HL-60 (cell line): ENCODE data around the gene ARL4D.

Experiments
- DNase-seq, 2 experiments: peaks; one replicate each; pipeline ENCODE4 v3.0.0-alpha.2; 2010 to 2020; ENCODE audit warnings: low read depth in 1 of 2, low spot score in 1 of 2
- H3K27ac ChIP-seq: fragments of 250-450 bp; sonication (Bioruptor Pico); replicated peaks from 2 replicates; pipeline ENCODE4 v1.5.1; 2020; ENCODE audit warnings: mild to moderate bottlenecking, moderate library complexity
- H3K27me3 ChIP-seq: fragments of 250-450 bp; sonication (Bioruptor Pico); 2 replicates; pipeline ENCODE4 v1.5.1; 2021; ENCODE audit warnings: mild to moderate bottlenecking, moderate library complexity; ENCODE audit not compliant: insufficient read depth, poor library complexity, severe bottlenecking
- H3K4me3 ChIP-seq: replicated peaks from 2 replicates; pipeline ENCODE4 v1.5.1; 2011; ENCODE audit warnings: mild to moderate bottlenecking, control low read depth, low read length; ENCODE audit not compliant: insufficient read depth
- GABPA ChIP-seq: IDR thresholded peaks from 2 replicates; pipeline ENCODE4 v1.6.1; 2012; ENCODE audit warnings: low read depth
- POLR2AphosphoS5 ChIP-seq: IDR thresholded peaks from 2 replicates; pipeline ENCODE4 v1.6.1; 2012; ENCODE audit warnings: low read depth
- SPI1 ChIP-seq: IDR thresholded peaks from 2 replicates; pipeline ENCODE4 v1.6.1; 2012; ENCODE audit warnings: low read depth, mild to moderate bottlenecking, borderline replicate concordance
- TF ChIP-seq, protein P1 (sequence below): IDR thresholded peaks from 2 replicates; pipeline ENCODE4 v1.6.1; 2012; ENCODE audit warnings: low read depth; ENCODE audit not compliant: insufficient replicate concordance
- TF ChIP-seq, protein P2 (sequence below): IDR thresholded peaks from one replicate; pipeline ENCODE4 v1.5.1; 2011; ENCODE audit warnings: low read length, control low read depth, inconsistent platforms; ENCODE audit not compliant: insufficient read depth

ARL4D gene

DNA sequence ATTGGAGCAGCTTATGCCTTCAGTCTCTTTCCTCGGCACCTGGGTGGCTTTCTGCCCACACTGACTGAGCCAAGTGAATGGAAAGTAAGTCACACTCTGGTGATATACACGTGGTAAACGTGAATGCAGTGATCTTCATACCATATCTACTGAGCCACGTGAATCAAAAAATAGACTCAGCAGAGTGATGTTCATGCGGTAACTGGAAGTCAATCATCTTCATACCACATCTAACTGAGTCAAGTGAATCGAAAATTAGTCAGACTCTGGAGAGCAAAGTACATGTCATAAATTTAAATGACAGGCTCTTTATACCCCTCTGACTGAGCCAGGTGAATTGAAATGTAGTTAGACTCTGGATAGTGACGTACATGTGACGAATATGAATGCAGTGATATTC is 47.1 kb upstream of the ARL4D start:
- no peak for TF ChIP-seq GABPA
- TF ChIP-seq POLR2AphosphoS5, result no peak
- TF ChIP-seq, protein P1, sequence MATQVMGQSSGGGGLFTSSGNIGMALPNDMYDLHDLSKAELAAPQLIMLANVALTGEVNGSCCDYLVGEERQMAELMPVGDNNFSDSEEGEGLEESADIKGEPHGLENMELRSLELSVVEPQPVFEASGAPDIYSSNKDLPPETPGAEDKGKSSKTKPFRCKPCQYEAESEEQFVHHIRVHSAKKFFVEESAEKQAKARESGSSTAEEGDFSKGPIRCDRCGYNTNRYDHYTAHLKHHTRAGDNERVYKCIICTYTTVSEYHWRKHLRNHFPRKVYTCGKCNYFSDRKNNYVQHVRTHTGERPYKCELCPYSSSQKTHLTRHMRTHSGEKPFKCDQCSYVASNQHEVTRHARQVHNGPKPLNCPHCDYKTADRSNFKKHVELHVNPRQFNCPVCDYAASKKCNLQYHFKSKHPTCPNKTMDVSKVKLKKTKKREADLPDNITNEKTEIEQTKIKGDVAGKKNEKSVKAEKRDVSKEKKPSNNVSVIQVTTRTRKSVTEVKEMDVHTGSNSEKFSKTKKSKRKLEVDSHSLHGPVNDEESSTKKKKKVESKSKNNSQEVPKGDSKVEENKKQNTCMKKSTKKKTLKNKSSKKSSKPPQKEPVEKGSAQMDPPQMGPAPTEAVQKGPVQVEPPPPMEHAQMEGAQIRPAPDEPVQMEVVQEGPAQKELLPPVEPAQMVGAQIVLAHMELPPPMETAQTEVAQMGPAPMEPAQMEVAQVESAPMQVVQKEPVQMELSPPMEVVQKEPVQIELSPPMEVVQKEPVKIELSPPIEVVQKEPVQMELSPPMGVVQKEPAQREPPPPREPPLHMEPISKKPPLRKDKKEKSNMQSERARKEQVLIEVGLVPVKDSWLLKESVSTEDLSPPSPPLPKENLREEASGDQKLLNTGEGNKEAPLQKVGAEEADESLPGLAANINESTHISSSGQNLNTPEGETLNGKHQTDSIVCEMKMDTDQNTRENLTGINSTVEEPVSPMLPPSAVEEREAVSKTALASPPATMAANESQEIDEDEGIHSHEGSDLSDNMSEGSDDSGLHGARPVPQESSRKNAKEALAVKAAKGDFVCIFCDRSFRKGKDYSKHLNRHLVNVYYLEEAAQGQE, result no peak
- TF ChIP-seq SPI1, result no peak
- Histone ChIP-seq H3K27ac (no peak overlapping the region), H3K4me3 (no peak overlapping the region), H3K27me3 (no peaks in the 10 kb centered on the region)
- DNase-seq, result no peak

DNA sequence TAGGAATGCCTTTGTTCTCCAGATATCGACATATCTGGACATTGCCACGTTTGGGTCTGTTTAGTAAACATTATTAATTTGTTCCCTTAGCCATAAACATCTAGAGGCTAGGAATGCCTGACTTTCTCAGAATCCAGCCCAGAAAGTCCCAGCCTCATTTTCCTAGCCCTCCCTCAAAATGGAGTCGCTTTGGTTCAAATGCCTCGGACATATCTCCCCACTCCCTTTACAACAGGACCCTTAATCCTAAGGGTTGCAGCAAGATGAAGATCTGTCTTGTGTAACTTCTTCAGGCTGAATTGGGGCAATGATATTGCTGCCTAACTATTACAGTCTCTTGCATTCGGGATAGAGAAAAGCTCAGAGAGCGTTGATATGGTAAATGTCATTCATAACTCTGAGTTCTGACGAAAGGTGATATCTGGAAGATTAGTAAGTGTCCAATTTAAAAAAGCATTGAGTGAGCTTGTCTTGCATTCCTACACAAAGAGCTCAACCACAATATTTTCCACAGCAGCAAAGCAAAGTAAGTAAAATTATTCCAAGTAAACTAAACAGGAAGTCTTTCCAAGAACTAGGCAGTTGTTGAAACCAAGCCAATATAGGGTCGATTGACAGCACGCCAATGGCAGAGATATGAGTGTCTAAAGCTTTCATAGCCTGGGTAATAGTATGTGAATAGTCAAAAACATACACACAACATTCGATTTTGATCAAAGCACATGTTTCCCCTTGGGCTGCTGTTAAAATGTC is 46.0 kb upstream of the ARL4D start:
- no peak for DNase-seq
- Histone ChIP-seq H3K27me3 (no peaks in the 10 kb centered on the region), H3K27ac (no peak overlapping the region), H3K4me3 (no peak overlapping the region)
- TF ChIP-seq, protein P1, result no peak
- TF ChIP-seq POLR2AphosphoS5 (no peak), SPI1 (no peak), GABPA (no peak)
- TF ChIP-seq, protein P2, sequence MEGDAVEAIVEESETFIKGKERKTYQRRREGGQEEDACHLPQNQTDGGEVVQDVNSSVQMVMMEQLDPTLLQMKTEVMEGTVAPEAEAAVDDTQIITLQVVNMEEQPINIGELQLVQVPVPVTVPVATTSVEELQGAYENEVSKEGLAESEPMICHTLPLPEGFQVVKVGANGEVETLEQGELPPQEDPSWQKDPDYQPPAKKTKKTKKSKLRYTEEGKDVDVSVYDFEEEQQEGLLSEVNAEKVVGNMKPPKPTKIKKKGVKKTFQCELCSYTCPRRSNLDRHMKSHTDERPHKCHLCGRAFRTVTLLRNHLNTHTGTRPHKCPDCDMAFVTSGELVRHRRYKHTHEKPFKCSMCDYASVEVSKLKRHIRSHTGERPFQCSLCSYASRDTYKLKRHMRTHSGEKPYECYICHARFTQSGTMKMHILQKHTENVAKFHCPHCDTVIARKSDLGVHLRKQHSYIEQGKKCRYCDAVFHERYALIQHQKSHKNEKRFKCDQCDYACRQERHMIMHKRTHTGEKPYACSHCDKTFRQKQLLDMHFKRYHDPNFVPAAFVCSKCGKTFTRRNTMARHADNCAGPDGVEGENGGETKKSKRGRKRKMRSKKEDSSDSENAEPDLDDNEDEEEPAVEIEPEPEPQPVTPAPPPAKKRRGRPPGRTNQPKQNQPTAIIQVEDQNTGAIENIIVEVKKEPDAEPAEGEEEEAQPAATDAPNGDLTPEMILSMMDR, result no peak

DNA sequence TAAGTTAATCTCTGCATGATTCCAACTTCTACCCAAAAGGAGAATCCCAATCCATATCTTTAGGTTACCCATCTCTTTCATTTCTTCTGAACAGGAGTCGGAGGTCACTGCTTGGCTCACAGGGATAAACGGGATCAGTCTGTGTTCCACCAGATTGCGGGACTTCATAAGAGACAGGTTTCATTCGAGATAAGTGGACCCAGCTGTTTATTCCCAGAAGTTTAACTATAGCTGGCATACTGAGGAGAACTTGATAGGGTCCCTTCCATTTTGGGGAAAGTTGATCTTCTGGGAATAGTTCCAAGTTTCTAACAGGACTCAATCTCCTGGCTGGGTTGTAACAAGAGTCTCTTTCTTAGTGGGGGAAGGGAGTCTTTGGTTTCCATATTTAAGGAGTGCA is 45.4 kb upstream of the ARL4D start:
- no peak for DNase-seq
- Histone ChIP-seq H3K27ac (no peak overlapping the region), H3K4me3 (no peak overlapping the region), H3K27me3 (no peaks in the 10 kb centered on the region)
- TF ChIP-seq, protein P2, result no peak
- TF ChIP-seq SPI1 (no peak), POLR2AphosphoS5 (no peak), GABPA (no peak)
- TF ChIP-seq, protein P1, result no peak
